Keratinocyte (primary cell): ENCODE measurements around the gene RPL29. TPM values are rescaled to one million over a fixed set of nuclear protein-coding genes. Genes with fewer than 3 reads are reported as not detected.

Experiments
- DNase-seq: peaks from one replicate; pipeline ENCODE4 v3.0.0-alpha.2; 2011; ENCODE audit warnings: low read depth, missing footprints, low spot score
- FAIRE-seq: peaks from 2 replicates; lab custom pipeline; 2011; peaks lifted over from hg19 to GRCh38; lab: Jason Lieb, UNC
- H2AFZ ChIP-seq: 2 replicates; pipeline ENCODE4 v1.6.0; 2012; ENCODE audit warnings: low read length, control low read depth, inconsistent platforms; ENCODE audit not compliant: control insufficient read depth
- H3K27ac ChIP-seq: 2 replicates; pipeline ENCODE4 v1.5.1; 2011; ENCODE audit warnings: low read length; ENCODE audit not compliant: control insufficient read depth, insufficient read depth
- H3K27me3 ChIP-seq: 3 replicates; pipeline ENCODE4 v1.6.0; 2011; ENCODE audit warnings: low read length; ENCODE audit not compliant: control insufficient read depth, insufficient read depth; ENCODE audit errors: extremely low read depth
- H3K36me3 ChIP-seq, 2 experiments: 2 replicates in 1 of 2; 3 replicates in 1 of 2; pipeline ENCODE4 v1.5.1; 2011; ENCODE audit warnings: low read length in 2 of 2, mild to moderate bottlenecking in 1 of 2; ENCODE audit not compliant: control insufficient read depth in 2 of 2, insufficient read depth in 2 of 2; ENCODE audit errors: extremely low read depth in 1 of 2
- H3K4me1 ChIP-seq: 3 replicates; pipeline ENCODE4 v1.5.1; 2011; ENCODE audit warnings: low read length; ENCODE audit not compliant: control insufficient read depth, insufficient read depth; ENCODE audit errors: extremely low read depth
- H3K4me2 ChIP-seq: 3 replicates; pipeline ENCODE4 v1.6.0; 2011; ENCODE audit warnings: low read depth, low read length; ENCODE audit not compliant: control insufficient read depth, insufficient read depth; ENCODE audit errors: extremely low read depth
- H3K4me3 ChIP-seq, 3 experiments: fragments of 200-600 bp in 1 of 3; sonication (generic) in 1 of 3; 2 replicates in 2 of 3; 3 replicates in 1 of 3; pipeline ENCODE4 v1.5.1; 2011 to 2016; ENCODE audit warnings: low read length in 3 of 3, mild to moderate bottlenecking in 3 of 3, control low read depth in 2 of 3, inconsistent platforms in 1 of 3, low read depth in 1 of 3, mixed read lengths in 1 of 3, mixed run types in 1 of 3, moderate library complexity in 1 of 3; ENCODE audit not compliant: control insufficient read depth in 2 of 3, insufficient read depth in 2 of 3; ENCODE audit errors: extremely low read depth in 1 of 3
- H3K79me2 ChIP-seq: 2 replicates; pipeline ENCODE4 v1.6.0; 2012; ENCODE audit warnings: low read length; ENCODE audit not compliant: control insufficient read depth, insufficient read depth
- H3K9ac ChIP-seq: 3 replicates; pipeline ENCODE4 v1.6.0; 2011; ENCODE audit warnings: low read length; ENCODE audit not compliant: control insufficient read depth, insufficient read depth; ENCODE audit errors: extremely low read depth
- H3K9me1 ChIP-seq: 3 replicates; pipeline ENCODE4 v1.6.0; 2011; ENCODE audit warnings: low read length; ENCODE audit not compliant: control insufficient read depth, insufficient read depth; ENCODE audit errors: extremely low read depth
- H3K9me3 ChIP-seq: 2 replicates; pipeline ENCODE4 v1.5.1; 2012; ENCODE audit warnings: low read depth, low read length; ENCODE audit not compliant: control insufficient read depth
- H4K20me1 ChIP-seq: 3 replicates; pipeline ENCODE4 v1.6.0; 2011; ENCODE audit warnings: low read length; ENCODE audit not compliant: control insufficient read depth, insufficient read depth; ENCODE audit errors: extremely low read depth
- EZH2 ChIP-seq: IDR thresholded peaks from one replicate; pipeline ENCODE4 v1.6.1; 2012; ENCODE audit warnings: inconsistent platforms, mild to moderate bottlenecking, low read length, moderate library complexity
- dilution Hi-C: fragments of 300-500 bp; cut with MboI; formaldehyde crosslinking; loops from one replicate; pipeline ENCODE4 v1.7.0; 2020; ENCODE audit warnings: low sequenced_read_pairs; ENCODE audit not compliant: extremely low pct_ligation_motif_present
- polyA plus RNA-seq, 5 experiments: library from polyadenylated mRNA; depleted of rRNA in 3 of 5; stranded (reverse) in 3 of 5; stranded (forward) in 1 of 5; unstranded in 1 of 5; fragments of >200 nt; gene quantifications; 1 replicate in 1 of 5; 2 replicates in 3 of 5; 3 replicates in 1 of 5; pipeline versions ENCODE4 v1.2.1 to v1.2.3, GENCODE V29; 2011 to 2012; ENCODE audit warnings: missing spikeins in 2 of 5, low read depth in 1 of 5, low replicate concordance in 1 of 5
- TF ChIP-seq, protein P1 (sequence below), 3 experiments: IDR thresholded peaks in 1 of 3; conservative IDR thresholded peaks in 1 of 3; optimal IDR thresholded peaks in 1 of 3; 2 replicates in 2 of 3; 3 replicates in 1 of 3; pipeline versions ENCODE3 to v1.5.1; 2011; ENCODE audit warnings: low read length in 3 of 3, mild to moderate bottlenecking in 3 of 3, moderate library complexity in 2 of 3, control low read depth in 1 of 3, inconsistent platforms in 1 of 3; ENCODE audit not compliant: insufficient read depth in 2 of 3; ENCODE audit errors: extremely low read depth in 1 of 3

RPL29 gene
- polyA plus RNA-seq, 1 donor (not counting 4 experiments of a cell fraction or from before 2014, with no cell fraction given) = 1,648 TPM

GRCh38 chr3:51949121-51949520, 46.6 kb downstream of the RPL29 start:
- Histone ChIP-seq H3K9me3 (no peaks in the 10 kb centered on the region), H3K9ac (no peak overlapping the region), H3K27ac (no peak overlapping the region), H3K36me3 (peaks cover 0 to 1% of the 10 kb centered on the region in 2 experiments), H3K4me1 (no peaks in the 10 kb centered on the region), H3K4me2 (no peak overlapping the region), H3K27me3 (peaks cover 13% of the 10 kb centered on the region), H3K4me3 (no peak overlapping the region), H4K20me1 (no peaks in the 10 kb centered on the region), H3K79me2 (no peaks in the 10 kb centered on the region), H2AFZ (no peak overlapping the region), H3K9me1 (no peaks in the 10 kb centered on the region)
- FAIRE-seq = no peak
- TF ChIP-seq, protein P1, sequence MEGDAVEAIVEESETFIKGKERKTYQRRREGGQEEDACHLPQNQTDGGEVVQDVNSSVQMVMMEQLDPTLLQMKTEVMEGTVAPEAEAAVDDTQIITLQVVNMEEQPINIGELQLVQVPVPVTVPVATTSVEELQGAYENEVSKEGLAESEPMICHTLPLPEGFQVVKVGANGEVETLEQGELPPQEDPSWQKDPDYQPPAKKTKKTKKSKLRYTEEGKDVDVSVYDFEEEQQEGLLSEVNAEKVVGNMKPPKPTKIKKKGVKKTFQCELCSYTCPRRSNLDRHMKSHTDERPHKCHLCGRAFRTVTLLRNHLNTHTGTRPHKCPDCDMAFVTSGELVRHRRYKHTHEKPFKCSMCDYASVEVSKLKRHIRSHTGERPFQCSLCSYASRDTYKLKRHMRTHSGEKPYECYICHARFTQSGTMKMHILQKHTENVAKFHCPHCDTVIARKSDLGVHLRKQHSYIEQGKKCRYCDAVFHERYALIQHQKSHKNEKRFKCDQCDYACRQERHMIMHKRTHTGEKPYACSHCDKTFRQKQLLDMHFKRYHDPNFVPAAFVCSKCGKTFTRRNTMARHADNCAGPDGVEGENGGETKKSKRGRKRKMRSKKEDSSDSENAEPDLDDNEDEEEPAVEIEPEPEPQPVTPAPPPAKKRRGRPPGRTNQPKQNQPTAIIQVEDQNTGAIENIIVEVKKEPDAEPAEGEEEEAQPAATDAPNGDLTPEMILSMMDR (optimal IDR thresholded peaks at IDR 0.05 in 1 of 3, IDR thresholded peaks at IDR 0.05 in 1 of 3, conservative IDR thresholded peaks at IDR 0.05 in 1 of 3; ENCODE audit: extremely low read depth in 1 of 3, insufficient read depth in 2 of 3, low read length in 3 of 3) = no peak
- no peak for TF ChIP-seq EZH2
- dilution Hi-C loops = no loop called here
- no peak for DNase-seq

DNA sequence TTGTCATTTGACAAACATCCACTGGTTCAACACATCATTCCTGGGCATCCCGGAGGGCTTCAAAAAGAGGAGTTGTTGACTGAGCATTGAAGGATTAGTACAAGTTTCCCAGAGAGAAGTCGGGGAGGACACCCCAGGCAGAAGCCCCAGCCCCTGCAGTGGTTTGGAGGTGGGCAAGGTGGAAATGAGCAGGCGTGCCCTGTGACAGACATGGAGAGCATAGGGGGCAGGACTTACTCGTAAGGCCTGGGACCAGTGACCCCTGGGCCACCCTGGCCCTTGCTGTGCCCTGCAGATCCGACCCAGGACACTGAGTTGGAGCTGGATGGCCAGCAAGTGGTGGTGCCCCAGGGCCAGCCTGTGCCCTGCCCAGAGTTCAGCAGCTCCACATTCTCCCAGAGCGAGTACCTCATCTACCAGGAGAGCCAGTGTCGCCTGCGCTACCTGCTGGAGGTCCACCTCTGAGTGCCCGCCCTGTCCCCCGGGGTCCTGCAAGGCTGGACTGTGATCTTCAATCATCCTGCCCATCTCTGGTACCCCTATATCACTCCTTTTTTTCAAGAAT, 47.6 kb downstream of the RPL29 start:
- no peaks in the 10 kb centered on the region for H4K20me1 ChIP-seq
- H3K36me3 ChIP-seq = peaks cover 0 to 1% of the 10 kb centered on the region in 2 experiments
- dilution Hi-C loops = no loop called here
- no peaks in the 10 kb centered on the region for H3K9me1 ChIP-seq
- TF ChIP-seq, protein P1 (optimal IDR thresholded peaks at IDR 0.05 in 1 of 3, IDR thresholded peaks at IDR 0.05 in 1 of 3, conservative IDR thresholded peaks at IDR 0.05 in 1 of 3; ENCODE audit: extremely low read depth in 1 of 3, insufficient read depth in 2 of 3, low read length in 3 of 3) = no peak
- no peak for TF ChIP-seq EZH2
- H3K4me2 ChIP-seq = no peak overlapping the region
- no peak overlapping the region for H2AFZ ChIP-seq
- H3K4me3 ChIP-seq = no peak overlapping the region
- no peaks in the 10 kb centered on the region for H3K79me2 ChIP-seq
- no peak overlapping the region for H3K9ac ChIP-seq
- no peak overlapping the region for H3K27ac ChIP-seq
- DNase-seq = no peak
- H3K4me1 ChIP-seq = peaks cover under 1% of the 10 kb centered on the region
- no peaks in the 10 kb centered on the region for H3K9me3 ChIP-seq
- no peak for FAIRE-seq
- H3K27me3 ChIP-seq = peaks cover 4% of the 10 kb centered on the region
